Measurements from ENCODE around the gene MMP20.

MMP20 gene

DNA sequence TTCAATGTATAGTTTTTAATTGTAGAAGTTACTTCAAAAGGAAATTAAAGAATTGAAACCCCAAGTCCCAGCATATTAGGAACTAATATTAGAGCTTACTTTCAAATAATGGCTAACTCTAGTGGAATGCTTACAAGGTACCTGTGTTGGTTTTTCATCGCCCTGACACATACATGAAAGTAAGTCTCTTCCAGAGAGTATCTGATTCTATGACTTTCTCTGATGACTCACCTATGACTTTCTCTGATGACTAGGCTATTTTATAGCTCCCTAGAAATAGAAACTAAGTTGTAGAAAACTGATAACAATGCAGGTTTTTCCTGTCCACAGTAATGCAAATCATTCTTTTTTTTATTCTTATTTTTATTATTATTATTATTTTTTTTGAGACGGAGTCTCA is 61.0 kb downstream of the MMP20 start:
- Mint-ChIP-seq H3K27me3 (no peaks in the 10 kb centered on the region), H3K9me3 (peaks cover 22 to 25% of the 10 kb centered on the region in 2 donors), H3K4me3 (no peak overlapping the region), H3K4me1 (peaks cover 49% of the 10 kb centered on the region), H3K27ac (peak overlapping the region in 1 of 2 donors; percentile 44)
- no peak for DNase-seq
- peak; percentile 90 for ATAC-seq

DNA sequence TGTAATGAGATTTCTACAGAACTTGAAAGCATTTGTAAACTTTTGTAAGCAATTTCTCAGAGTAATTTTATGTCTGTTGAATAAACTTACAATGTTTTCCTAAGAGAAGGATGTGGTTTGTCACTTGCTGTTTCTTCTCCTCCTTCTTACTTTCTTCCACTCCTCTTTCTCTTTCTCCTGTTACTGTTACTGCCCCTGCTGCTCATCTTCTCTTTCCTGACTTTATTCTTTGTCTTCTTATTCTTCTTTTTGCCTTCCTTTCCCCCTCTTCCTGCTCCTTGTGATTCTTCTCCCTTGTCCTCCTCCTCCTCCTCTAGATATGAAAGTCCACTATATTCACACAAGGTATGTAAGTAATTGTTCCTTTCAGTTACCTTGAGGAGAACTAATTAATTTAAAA is 63.5 kb downstream of the MMP20 start:
- Mint-ChIP-seq H3K9me3 (peaks cover 5 to 8% of the 10 kb centered on the region in 2 donors), H3K27me3 (no peaks in the 10 kb centered on the region), H3K27ac (peak overlapping the region in 1 of 2 donors; percentile 22), H3K4me1 (peaks cover 52% of the 10 kb centered on the region), H3K4me3 (peak overlapping the region; percentile 23 to 43)
- DNase-seq (no peak), ATAC-seq (no peak)

DNA sequence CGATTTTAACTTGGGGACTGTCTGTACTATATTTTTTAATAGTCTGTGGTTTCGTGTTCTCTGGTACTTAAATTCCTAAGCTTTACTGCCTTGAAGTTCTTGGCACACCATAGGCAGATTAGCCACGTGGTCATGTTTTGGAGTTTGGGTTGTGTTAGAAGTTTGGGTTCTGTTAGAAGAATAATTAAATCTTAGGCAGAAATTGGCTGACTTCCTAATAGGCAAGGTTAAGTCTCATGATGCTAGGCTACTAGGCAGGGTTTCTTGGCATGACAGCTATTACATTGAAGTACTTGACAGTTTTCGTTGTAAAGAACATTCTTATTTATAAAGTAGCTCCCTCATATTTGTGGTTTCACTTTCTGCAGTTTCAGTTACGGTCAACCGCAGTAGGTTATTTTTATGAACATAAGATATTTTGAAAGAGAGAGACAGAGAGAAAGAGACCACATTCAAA is 64.5 kb downstream of the MMP20 start:
- Mint-ChIP-seq H3K4me1 (peaks cover 52% of the 10 kb centered on the region), H3K4me3 (peak overlapping the region; percentile 66 to 72), H3K27me3 (no peaks in the 10 kb centered on the region), H3K27ac (peak overlapping the region in 1 of 2 donors; percentile 37), H3K9me3 (no peaks in the 10 kb centered on the region)
- peak; percentile 81 for ATAC-seq
- peak in 1 of 2 donors; percentile 18 for DNase-seq

DNA sequence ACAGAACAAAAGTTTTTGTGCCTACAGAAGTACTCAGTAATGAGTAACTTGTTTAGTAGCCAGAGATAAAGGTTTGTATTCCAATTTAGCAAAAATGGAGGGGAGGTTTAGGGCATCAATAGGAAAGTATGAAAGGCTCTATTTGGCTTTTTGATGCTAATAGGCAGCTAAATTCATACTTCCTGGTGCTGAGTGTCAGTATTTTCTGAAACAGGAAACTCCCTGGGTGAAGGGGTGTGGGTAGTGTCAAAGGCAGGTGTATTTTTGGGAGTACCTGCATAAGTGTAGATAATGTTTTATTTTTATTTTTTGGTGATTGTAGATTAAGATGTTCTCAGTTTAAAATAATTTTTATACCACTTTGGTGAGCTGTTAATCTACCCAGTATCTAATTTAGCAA is 65.3 kb downstream of the MMP20 start:
- ATAC-seq (no peak), DNase-seq (no peak)
- Mint-ChIP-seq H3K4me1 (peaks cover 52% of the 10 kb centered on the region), H3K27me3 (no peaks in the 10 kb centered on the region), H3K4me3 (peak overlapping the region in 1 of 2 donors; percentile 19), H3K9me3 (no peaks in the 10 kb centered on the region), H3K27ac (no peak overlapping the region)

DNA sequence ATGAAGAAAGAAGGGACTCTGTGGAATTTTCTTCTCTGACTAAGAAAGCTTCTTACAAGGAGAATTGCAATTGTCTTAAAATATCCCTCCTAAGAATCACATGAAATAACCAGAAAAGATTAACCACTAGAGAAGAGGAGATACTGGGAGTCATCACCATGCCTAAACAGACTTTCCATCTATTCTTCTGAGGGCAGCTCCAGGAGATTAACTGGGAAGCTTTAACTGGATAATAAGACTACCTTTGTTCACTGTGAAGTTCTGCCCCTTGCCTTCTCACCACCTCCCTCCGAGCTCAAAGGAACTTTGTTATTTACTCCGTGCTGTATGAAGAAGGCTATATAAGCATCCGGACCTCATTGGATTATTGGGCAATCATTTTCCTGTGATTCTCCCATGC is 70.0 kb downstream of the MMP20 start:
- DNase-seq, result no peak
- Mint-ChIP-seq H3K27ac (no peak overlapping the region), H3K4me1 (peaks cover 12% of the 10 kb centered on the region), H3K4me3 (no peak overlapping the region), H3K9me3 (no peaks in the 10 kb centered on the region), H3K27me3 (no peaks in the 10 kb centered on the region)
- no peak for ATAC-seq

DNA sequence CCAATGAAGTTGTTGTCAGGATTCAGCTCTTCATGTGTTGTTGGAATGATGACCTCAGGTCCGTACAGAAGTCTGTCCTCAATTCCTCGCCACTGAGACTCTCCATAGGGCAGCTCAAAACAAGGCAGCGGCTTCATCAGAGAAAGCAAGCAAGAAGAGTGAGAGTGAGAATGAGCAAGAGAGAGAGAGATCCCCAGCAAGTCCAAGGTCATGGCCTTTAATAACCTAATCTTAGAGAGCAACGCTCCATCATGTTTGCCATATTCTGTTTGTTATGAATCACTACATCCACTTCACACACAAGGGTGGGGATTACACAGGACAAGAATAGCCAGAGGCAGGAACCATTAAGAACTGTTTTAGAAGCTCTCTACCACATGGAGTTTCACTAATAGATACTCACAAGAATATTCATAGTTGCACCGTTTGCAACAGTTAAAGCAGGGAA is 71.3 kb downstream of the MMP20 start:
- peaks cover under 1% of the 10 kb centered on the region for H3K4me1 Mint-ChIP-seq
- H3K27me3 Mint-ChIP-seq, result no peaks in the 10 kb centered on the region
- ATAC-seq (no peak), DNase-seq (no peak)
- H3K9me3 Mint-ChIP-seq, result no peaks in the 10 kb centered on the region
- no peak overlapping the region for H3K27ac Mint-ChIP-seq
- no peak overlapping the region for H3K4me3 Mint-ChIP-seq

DNA sequence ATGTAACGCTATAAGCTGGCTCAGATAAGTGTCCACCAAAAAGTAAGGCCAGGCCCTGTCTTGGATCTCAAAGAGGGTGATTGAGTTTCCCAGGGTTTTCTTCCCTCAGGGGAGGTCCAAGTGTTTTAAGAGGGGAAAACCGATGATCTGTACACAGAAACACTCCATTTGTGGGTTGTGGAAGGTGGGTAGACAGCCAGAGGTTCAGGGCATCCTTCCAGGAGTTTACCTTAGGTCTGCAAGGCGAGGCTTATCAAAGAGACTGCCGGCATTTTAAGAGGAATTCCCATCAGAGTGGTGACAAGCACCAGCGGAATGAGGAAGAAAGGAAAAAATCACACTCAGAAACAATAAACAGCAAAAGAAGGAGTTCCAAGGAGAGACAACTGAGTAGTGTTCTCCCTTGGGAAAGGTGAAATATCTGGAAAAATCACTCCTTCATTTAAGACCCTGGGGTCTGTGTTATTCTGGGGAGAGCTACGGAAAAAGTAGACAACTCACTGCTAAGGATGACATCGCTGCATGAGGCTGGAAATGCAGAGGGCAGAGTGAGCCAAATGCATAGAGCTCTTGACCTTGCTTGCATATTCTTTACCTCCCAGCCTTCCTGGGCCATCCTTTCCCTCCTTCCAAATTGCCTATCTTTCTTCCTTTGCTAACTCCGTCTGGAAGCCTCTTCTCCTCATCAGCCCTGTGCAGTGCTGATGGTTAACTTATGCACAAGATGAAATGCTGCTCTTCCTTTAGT is 72.5 kb downstream of the MMP20 start:
- DNase-seq (no peak), ATAC-seq (no peak)
- H3K27ac Mint-ChIP-seq, result peak overlapping the region in 1 of 2 donors; percentile 2
- H3K9me3 Mint-ChIP-seq, result no peaks in the 10 kb centered on the region
- no peak overlapping the region for H3K4me3 Mint-ChIP-seq
- no peaks in the 10 kb centered on the region for H3K27me3 Mint-ChIP-seq
- H3K4me1 Mint-ChIP-seq, result no peaks in the 10 kb centered on the region

DNA sequence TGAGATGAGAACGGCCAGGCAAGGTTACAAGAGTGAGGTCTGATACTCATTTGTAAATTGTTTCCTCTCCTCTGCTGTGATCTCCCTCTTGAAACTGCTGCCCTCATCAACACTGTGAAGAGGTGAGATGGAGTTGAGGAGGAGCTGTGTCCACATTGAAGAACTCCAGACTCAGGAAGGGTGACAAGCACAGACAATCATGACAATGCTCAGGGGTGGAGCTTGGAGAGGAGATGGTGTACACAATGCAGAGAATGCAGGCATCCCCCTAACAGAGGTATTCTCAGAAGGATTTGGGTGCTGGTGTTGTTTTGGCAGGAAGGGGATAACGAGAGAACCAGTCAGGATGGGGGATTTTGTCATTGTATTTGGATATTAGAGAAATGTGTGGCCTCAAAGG is 73.1 kb downstream of the MMP20 start:
- ATAC-seq (no peak), DNase-seq (no peak)
- Mint-ChIP-seq H3K4me3 (no peak overlapping the region), H3K27ac (no peak overlapping the region), H3K27me3 (no peaks in the 10 kb centered on the region), H3K4me1 (no peaks in the 10 kb centered on the region), H3K9me3 (no peaks in the 10 kb centered on the region)

DNA sequence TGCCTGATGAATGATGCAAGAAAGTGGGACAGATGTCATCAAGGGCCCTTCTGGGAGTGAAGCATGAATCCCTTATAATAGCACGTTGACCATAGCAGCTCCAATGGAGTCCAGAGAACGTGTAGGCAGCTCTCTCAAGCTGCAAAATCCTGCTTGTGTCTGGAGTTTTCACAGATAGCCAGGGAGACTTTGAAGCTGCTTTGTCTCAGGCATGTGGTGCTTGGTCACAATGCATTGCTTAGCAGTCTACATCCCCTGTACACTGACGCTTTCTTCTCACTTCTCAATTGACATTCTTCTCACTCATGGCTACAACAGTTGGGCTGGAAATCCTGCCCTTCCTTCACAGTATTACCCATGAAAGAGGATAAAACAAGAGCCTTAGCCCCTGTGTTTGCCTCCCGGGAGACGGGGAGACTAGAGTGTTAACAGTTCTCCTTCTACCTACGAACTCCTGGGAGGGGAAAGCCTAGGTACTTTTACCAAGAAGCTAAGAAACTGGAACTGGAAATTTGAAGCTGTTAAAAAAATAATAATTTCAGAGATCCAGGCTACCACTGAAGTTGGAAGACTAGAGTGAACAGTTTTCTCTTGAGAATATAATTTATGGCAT is 73.9 kb downstream of the MMP20 start:
- H3K27ac Mint-ChIP-seq, result no peak overlapping the region
- H3K4me1 Mint-ChIP-seq, result no peaks in the 10 kb centered on the region
- no peak overlapping the region for H3K4me3 Mint-ChIP-seq
- no peak for ATAC-seq
- no peak for DNase-seq
- H3K27me3 Mint-ChIP-seq, result no peaks in the 10 kb centered on the region
- H3K9me3 Mint-ChIP-seq, result no peaks in the 10 kb centered on the region

DNA sequence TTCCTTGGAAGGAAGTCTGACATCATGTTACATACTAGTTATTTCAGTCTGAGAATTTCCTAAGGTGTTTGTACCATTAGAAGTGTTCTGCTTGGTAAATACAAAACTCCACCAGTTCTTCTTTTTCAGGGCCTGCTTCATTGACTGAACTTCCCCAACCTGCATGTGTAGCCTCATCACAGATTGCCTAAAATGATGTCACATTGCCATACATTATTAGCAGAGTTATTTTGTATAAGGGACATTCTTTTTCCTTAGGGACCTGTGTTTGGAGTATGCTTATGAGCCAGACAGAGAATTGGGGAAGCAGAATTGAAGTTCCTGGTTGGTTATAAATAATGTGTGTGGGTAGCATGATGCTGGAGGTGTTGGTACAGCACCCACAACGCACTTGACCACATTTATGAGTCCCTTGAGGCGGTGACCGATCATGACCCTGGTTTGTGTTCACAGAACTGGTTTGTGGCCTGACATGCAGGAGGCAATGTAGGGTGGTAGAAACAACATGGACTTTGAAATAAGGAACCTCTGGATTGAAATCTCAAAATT is 78.1 kb downstream of the MMP20 start:
- no peaks in the 10 kb centered on the region for H3K27me3 Mint-ChIP-seq
- no peaks in the 10 kb centered on the region for H3K9me3 Mint-ChIP-seq
- no peak overlapping the region for H3K27ac Mint-ChIP-seq
- no peak overlapping the region for H3K4me3 Mint-ChIP-seq
- no peak for DNase-seq
- no peak for ATAC-seq
- no peaks in the 10 kb centered on the region for H3K4me1 Mint-ChIP-seq

DNA sequence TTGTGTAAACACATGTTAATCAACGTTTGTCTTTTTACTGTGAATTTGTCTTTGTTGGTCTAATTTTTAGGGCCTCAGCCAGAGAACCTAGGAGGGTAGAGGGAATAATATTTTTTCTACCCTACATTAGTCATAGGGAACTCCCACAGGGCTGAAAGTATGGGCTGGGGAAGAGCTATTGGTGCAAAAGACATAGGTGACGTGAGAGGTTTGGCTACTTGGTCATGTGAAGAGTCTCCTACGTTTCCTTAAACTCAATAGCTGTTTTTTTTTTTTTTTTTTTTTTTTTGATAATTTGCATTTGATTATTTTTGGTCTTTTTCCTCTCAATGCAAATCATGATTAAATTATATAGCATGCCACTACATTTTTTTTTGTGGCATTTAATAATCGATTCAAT is 78.7 kb downstream of the MMP20 start:
- no peak for DNase-seq
- Mint-ChIP-seq H3K4me3 (no peak overlapping the region), H3K27me3 (no peaks in the 10 kb centered on the region), H3K27ac (no peak overlapping the region), H3K9me3 (no peaks in the 10 kb centered on the region), H3K4me1 (no peaks in the 10 kb centered on the region)
- ATAC-seq, result no peak

DNA sequence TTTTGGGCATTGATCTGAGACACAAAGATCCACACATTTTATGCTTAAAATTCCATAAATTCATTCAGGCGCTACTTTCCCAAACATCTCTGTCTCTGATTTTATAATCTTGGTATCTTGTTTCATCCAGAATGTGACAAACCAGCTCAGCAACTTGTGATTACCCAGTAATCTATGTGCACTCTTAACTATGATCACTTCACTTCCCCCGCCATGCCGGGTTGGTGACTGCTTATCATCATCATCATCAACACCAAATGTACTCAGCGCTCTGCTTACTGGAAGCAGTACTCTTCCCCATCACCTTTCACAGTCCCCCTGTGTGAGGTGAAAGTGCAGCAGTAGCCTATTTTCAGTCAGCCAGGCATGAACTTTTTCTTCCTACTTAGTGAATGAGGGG is 79.4 kb downstream of the MMP20 start:
- Mint-ChIP-seq H3K9me3 (no peaks in the 10 kb centered on the region), H3K4me1 (no peaks in the 10 kb centered on the region), H3K4me3 (no peak overlapping the region), H3K27ac (no peak overlapping the region), H3K27me3 (no peaks in the 10 kb centered on the region)
- DNase-seq (no peak), ATAC-seq (no peak)

DNA sequence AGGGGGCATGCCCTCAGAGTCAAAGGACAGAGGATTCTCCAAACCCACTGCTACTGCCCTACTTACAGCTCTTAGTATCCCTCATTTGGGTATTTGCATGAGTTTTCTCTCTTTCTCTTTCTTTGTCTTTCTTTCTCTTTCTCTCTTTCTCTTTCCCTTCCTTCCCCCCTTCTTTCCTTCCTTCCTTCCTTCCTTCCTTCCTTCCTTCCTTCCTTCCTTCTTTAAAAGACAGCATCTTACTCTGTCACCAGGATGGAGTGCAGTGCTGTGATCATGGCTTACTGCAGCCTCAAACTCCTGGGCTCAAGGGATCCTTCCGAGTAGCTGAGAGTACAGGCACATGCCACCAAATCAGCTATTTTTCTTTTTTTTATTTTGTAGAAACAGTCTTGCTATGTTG is 80.5 kb downstream of the MMP20 start:
- H3K27ac Mint-ChIP-seq, result no peak overlapping the region
- H3K27me3 Mint-ChIP-seq, result no peaks in the 10 kb centered on the region
- no peak for DNase-seq
- H3K4me1 Mint-ChIP-seq, result no peaks in the 10 kb centered on the region
- H3K9me3 Mint-ChIP-seq, result no peaks in the 10 kb centered on the region
- no peak for ATAC-seq
- no peak overlapping the region for H3K4me3 Mint-ChIP-seq

DNA sequence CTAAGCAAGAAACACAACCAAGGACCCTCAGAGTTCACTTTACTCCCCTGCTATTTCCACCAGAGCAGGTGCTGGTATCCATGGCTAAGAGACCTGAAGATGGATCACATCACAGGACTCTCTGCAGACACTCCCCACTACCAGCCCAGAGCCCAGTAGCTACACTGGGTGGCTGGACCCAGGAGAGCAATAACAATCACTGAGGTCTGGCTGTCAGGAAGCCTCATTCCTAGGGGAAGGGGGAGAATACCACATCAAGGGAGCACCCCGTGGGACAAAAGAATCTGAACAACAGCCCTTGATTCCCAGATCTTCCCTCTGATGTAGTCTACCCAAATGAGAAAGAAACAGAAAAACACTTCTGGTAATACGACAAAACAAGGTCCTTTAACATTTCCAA is 85.6 kb downstream of the MMP20 start:
- Mint-ChIP-seq H3K27me3 (no peaks in the 10 kb centered on the region), H3K9me3 (no peaks in the 10 kb centered on the region), H3K27ac (no peak overlapping the region), H3K4me3 (no peak overlapping the region), H3K4me1 (no peaks in the 10 kb centered on the region)
- DNase-seq, result no peak
- ATAC-seq, result no peak

DNA sequence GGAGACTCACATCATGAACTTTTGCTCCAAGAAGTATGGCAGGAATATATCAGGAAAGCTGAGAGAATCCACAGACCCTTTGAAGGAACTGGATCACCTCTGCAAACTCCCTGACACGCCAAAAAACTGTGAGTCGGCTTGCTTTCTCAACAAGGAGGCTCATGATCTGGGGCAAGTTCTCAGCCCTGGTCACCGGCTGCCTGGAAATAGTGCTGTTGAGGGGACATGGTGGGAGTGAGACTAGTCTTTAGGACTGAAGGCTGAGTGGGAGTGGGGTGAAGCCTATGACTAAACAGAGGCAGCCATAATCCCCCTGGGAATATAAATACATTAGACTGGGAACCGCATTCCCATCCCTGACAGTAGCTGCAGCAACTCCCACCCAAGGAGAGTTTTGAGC is 86.2 kb downstream of the MMP20 start:
- H3K9me3 Mint-ChIP-seq, result no peaks in the 10 kb centered on the region
- no peak overlapping the region for H3K4me3 Mint-ChIP-seq
- DNase-seq, result no peak
- H3K4me1 Mint-ChIP-seq, result no peaks in the 10 kb centered on the region
- no peaks in the 10 kb centered on the region for H3K27me3 Mint-ChIP-seq
- ATAC-seq, result no peak
- H3K27ac Mint-ChIP-seq, result no peak overlapping the region

DNA sequence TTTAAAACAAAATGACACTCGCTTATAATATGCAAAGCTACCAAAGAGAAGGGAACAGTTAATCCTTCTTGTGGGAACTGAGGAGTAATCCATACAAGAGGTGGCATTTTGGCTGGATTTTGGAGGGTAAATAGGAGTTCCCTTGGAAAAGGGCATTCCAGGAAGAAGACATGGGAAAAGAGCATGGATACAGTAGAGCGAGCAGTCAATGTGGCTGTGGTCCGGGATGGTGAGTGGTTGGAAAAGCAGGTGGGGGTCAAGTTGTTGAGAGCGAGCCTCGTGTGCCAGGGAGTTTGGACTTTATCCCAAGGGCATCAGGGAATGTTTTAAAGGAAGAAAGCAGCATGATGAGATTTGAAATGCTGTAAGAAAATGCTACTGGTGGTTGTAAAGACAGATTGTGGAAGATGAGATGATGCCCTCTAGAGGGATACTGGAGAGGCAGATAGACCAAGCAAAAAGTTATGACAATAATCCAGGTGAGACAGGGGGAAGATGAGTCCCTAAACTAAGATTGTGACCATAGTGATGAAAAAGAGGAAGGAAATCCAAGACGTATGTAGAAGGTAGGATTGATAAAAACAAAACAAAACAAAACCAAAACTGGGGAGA is 90.8 kb downstream of the MMP20 start:
- Mint-ChIP-seq H3K4me3 (no peak overlapping the region), H3K27me3 (no peaks in the 10 kb centered on the region), H3K27ac (no peak overlapping the region), H3K4me1 (no peaks in the 10 kb centered on the region), H3K9me3 (no peaks in the 10 kb centered on the region)
- DNase-seq (no peak), ATAC-seq (no peak)

Data from stimulated activated naive CD8-positive, alpha-beta T cell treated with anti-CD3 and anti-CD28 coated beads, Interleukin-15, amount 100 ng/mL, for 72 hours (primary cell).